GM23338 (cell line): ENCODE measurements around the gene MMD. TPM values are rescaled to one million over a fixed set of nuclear protein-coding genes. Genes with fewer than 3 reads are reported as not detected.

Experiments
- ATAC-seq: fragments of 200-7000 bp; cut with Tn5 transposase; 3 replicates; pipeline ENCODE4 v1.9.1; 2020
- DNase-seq: peaks from one replicate; pipeline ENCODE4 v3.0.0-alpha.2; 2015; ENCODE audit warnings: low spot score
- H2AFZ ChIP-seq: fragments of 200-600 bp; sonication (generic); 2 replicates; pipeline ENCODE4 v1.8.0; 2016; ENCODE audit warnings: antibody characterized with exemption, mild to moderate bottlenecking, moderate library complexity
- H3F3A ChIP-seq: fragments of 200-600 bp; sonication (generic); replicated peaks from 2 replicates; pipeline ENCODE4 v1.8.0; 2017; ENCODE audit warnings: antibody characterized with exemption, mixed run types, low read depth
- H3K27ac ChIP-seq: fragments of 200-600 bp; sonication (generic); 2 replicates; pipeline ENCODE4 v1.6.1; 2016; ENCODE audit warnings: low read depth
- H3K27me3 ChIP-seq: fragments of 200-600 bp; sonication (generic); 2 replicates; pipeline ENCODE4 v1.8.0; 2016; ENCODE audit warnings: mild to moderate bottlenecking, mixed run types, moderate library complexity; ENCODE audit not compliant: insufficient read depth
- H3K36me3 ChIP-seq: fragments of 200-600 bp; sonication (generic); 2 replicates; pipeline ENCODE4 v1.8.0; 2016; ENCODE audit warnings: mild to moderate bottlenecking; ENCODE audit not compliant: insufficient read depth
- H3K4me1 ChIP-seq: fragments of 200-600 bp; sonication (generic); 2 replicates; pipeline ENCODE4 v1.8.0; 2016; ENCODE audit warnings: mild to moderate bottlenecking, moderate library complexity; ENCODE audit not compliant: insufficient read depth
- H3K4me2 ChIP-seq: fragments of 200-600 bp; sonication (generic); 2 replicates; pipeline ENCODE4 v1.7.1; 2017; ENCODE audit warnings: mixed run types
- H3K4me3 ChIP-seq: fragments of 200-600 bp; sonication (generic); 2 replicates; pipeline ENCODE4 v1.6.1; 2016; ENCODE audit warnings: mixed run types
- H3K79me2 ChIP-seq: fragments of 200-600 bp; sonication (generic); replicated peaks from 2 replicates; pipeline ENCODE4 v1.8.0; 2017; ENCODE audit warnings: mild to moderate bottlenecking; ENCODE audit not compliant: insufficient read depth
- H3K9me2 ChIP-seq: fragments of 200-600 bp; sonication (generic); 2 replicates; pipeline ENCODE4 v1.8.0; 2017; ENCODE audit not compliant: insufficient read depth
- H4K20me1 ChIP-seq: fragments of 200-600 bp; sonication (generic); replicated peaks from 2 replicates; pipeline ENCODE4 v1.8.0; 2017; ENCODE audit warnings: mild to moderate bottlenecking; ENCODE audit not compliant: insufficient read depth
- H3K27ac Mint-ChIP-seq: 2 replicates; pipeline ENCODE4 v1.8.0; 2020; ENCODE audit warnings: inconsistent platforms, mild to moderate bottlenecking, moderate library complexity, mixed read lengths
- H3K27me3 Mint-ChIP-seq: 3 replicates; pipeline ENCODE4 v1.8.0; 2022; ENCODE audit warnings: low read depth, mild to moderate bottlenecking, moderate library complexity, mixed read lengths, inconsistent platforms; ENCODE audit not compliant: insufficient read depth, poor library complexity
- H3K36me3 Mint-ChIP-seq: 3 replicates; pipeline ENCODE4 v1.8.0; 2021; ENCODE audit warnings: low read depth, mild to moderate bottlenecking, inconsistent platforms, moderate library complexity, mixed read lengths
- H3K4me1 Mint-ChIP-seq: 3 replicates; pipeline ENCODE4 v1.8.0; 2020; ENCODE audit warnings: mild to moderate bottlenecking, inconsistent platforms, mixed read lengths
- H3K4me3 Mint-ChIP-seq: 3 replicates; pipeline ENCODE4 v1.8.0; 2021; ENCODE audit warnings: moderate library complexity, mild to moderate bottlenecking, inconsistent platforms, mixed read lengths
- H3K9me3 Mint-ChIP-seq: 3 replicates; pipeline ENCODE4 v1.8.0; 2020; ENCODE audit warnings: moderate library complexity, mild to moderate bottlenecking, inconsistent platforms, mixed read lengths
- CREB1 ChIP-seq: fragments of 250-450 bp; sonication (Bioruptor Pico); IDR thresholded peaks from 2 replicates; pipeline ENCODE4 v1.5.0; 2020; ENCODE audit warnings: low read depth, mild to moderate bottlenecking, moderate library complexity
- EZH2phosphoT487 ChIP-seq: fragments of 200-600 bp; sonication (generic); IDR thresholded peaks from one replicate; pipeline ENCODE4 v1.8.1; 2018; ENCODE audit warnings: antibody characterized with exemption; ENCODE audit not compliant: unreplicated experiment
- JUNB ChIP-seq: IDR thresholded peaks from one replicate; pipeline ENCODE4 v1.6.1; 2016; ENCODE audit warnings: antibody characterized with exemption; ENCODE audit not compliant: unreplicated experiment
- NANOG ChIP-seq: IDR thresholded peaks from 2 replicates; pipeline ENCODE4 v1.6.1; 2016; ENCODE audit warnings: antibody characterized with exemption, borderline replicate concordance
- POLR2AphosphoS5 ChIP-seq: IDR thresholded peaks from 2 replicates; pipeline ENCODE4 v1.6.1; 2016; ENCODE audit warnings: antibody characterized with exemption, low read depth
- STAT1 ChIP-seq: IDR thresholded peaks from one replicate; pipeline ENCODE4 v1.6.1; 2016; ENCODE audit warnings: antibody characterized with exemption; ENCODE audit not compliant: unreplicated experiment
- ZNF114 ChIP-seq: fragments of 250-450 bp; sonication (Bioruptor Pico); IDR thresholded peaks from 2 replicates; pipeline ENCODE4 v1.5.0; 2020; ENCODE audit warnings: mild to moderate bottlenecking, moderate library complexity
- polyA plus RNA-seq: library from polyadenylated mRNA; unstranded; fragments of >200 nt; fragmentation: Nextera tagmentation; extraction: Ambion mirVana; gene quantifications from 2 replicates; pipeline ENCODE4 v1.2.1, GENCODE V29; 2016
- total RNA-seq: library from RNA; depleted of rRNA; stranded (reverse); fragments of >200 nt; shearing (Covaris generic); gene quantifications from 2 replicates; pipeline ENCODE4 v1.2.3, GENCODE V29; 2014
- TF ChIP-seq, protein P1 (sequence below): IDR thresholded peaks from 2 replicates; pipeline ENCODE4 v1.6.1; 2016; ENCODE audit warnings: antibody characterized with exemption
- TF ChIP-seq, protein P2 (sequence below): fragments of 250-450 bp; sonication (Bioruptor Pico); IDR thresholded peaks from 2 replicates; pipeline ENCODE4 v1.5.0; 2020; ENCODE audit warnings: mild to moderate bottlenecking, moderate library complexity
- TF ChIP-seq, protein P3 (sequence below): IDR thresholded peaks from one replicate; pipeline ENCODE4 v1.6.1; 2018; ENCODE audit warnings: antibody characterized with exemption; ENCODE audit not compliant: unreplicated experiment

The MMD gene
- total and polyA plus RNA-seq, 2 experiments from 2014 or later = 46.4 to 47.0 TPM

DNA sequence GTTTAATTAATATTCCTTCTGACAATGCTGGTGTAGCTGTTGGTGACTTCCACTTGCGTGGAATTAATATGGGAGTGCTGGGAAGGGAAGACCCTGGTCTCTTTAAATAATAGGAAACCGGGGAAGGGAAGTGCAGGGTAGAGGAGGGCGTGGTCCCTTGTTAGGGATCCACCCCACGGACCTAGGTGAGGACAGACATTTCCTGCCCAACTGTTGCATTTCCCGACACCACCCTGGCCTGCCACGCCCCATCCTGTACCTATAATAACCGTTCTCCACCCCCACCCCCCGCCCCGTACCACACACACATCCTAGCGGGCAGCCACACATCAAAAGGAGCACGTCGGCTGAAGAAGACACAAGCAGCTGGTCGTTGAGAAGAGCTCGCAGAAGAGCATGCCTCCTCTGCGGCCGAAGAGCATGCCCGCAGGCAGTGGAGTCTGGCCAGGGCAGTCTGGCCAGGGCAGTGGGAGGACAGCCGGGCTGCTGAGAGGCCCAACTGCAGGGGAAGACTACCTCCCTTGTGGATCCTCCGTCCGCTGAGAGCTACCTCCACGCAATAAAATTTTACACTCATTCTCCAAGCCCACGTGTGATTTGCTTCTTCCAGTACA lies 36.8 kb upstream of the MMD start:
- Mint-ChIP-seq H3K36me3 (no peaks in the 10 kb centered on the region), H3K27me3 (no peaks in the 10 kb centered on the region), H3K27ac (no peak overlapping the region), H3K4me1 (peaks cover 34% of the 10 kb centered on the region), H3K9me3 (no peaks in the 10 kb centered on the region), H3K4me3 (no peak overlapping the region)
- H4K20me1 ChIP-seq = no peaks in the 10 kb centered on the region
- H3K4me2 ChIP-seq = no peak overlapping the region
- no peak overlapping the region for H3K27ac ChIP-seq
- no peaks in the 10 kb centered on the region for H3F3A ChIP-seq
- DNase-seq (no peak), ATAC-seq (no peak)
- H3K4me1 ChIP-seq = peaks cover 20% of the 10 kb centered on the region; the same call in 1 of the 2 replicates
- no peaks in the 10 kb centered on the region for H3K9me2 ChIP-seq
- no peaks in the 10 kb centered on the region for H3K27me3 ChIP-seq
- H3K79me2 ChIP-seq = no peaks in the 10 kb centered on the region
- TF ChIP-seq STAT1 = no peak
- TF ChIP-seq CREB1 (CRISPR knock-in tag) = no peak
- H2AFZ ChIP-seq = peak overlapping the region; percentile 69
- no peak overlapping the region for H3K4me3 ChIP-seq
- no peaks in the 10 kb centered on the region for H3K36me3 ChIP-seq

DNA sequence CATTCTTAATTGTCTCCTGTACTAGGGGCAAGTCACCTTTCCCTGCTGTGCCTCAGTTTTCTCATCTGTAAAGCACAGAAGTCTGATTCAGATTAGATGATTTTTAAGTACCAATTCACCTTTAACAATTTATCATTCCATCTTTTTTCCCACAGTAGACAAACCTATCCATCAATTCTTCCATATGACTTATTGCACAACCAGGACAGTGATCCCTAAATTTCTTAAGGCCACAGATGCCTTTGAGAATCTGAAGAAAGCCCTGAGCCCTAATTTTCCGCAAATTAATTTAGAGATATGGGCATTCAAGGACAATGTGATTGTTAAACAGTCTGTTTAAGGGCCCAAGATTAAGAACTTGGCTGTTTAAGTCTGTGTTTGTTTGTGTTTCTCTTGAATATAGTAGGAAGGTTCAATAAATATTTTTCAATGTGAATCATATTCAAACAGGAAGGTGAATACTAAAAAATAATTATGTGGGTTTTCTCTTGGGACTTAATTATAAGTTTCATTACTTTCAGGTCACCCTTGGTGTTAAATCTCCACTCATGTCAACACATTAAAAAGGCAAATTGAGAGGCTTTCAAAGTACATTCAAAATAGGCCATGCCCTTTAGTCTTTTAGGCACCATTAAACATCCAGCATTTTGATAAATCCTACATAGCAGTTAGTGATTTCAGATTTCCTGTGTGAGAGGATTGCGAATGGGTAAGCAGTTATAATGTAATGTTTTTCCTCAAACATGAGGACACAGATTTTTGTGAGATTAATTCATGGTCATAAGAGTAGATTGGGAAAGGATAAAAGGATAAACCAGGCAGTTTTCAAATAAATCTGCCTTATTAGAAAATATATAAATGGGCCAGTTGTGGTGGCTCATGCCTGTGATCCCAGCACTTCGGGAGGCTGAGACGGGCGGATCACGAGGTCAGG lies 34.9 kb upstream of the MMD start:
- Histone ChIP-seq H3K27ac (no peak overlapping the region), H3K36me3 (no peaks in the 10 kb centered on the region), H3K4me3 (no peak overlapping the region), H2AFZ (no peak overlapping the region), H3K4me2 (no peak overlapping the region), H3K4me1 (peaks cover 22% of the 10 kb centered on the region; the same call in 1 of the 2 replicates), H3K9me2 (no peaks in the 10 kb centered on the region), H3F3A (no peaks in the 10 kb centered on the region), H4K20me1 (no peaks in the 10 kb centered on the region), H3K79me2 (no peaks in the 10 kb centered on the region), H3K27me3 (no peaks in the 10 kb centered on the region)
- H3K4me3 Mint-ChIP-seq = no peak overlapping the region
- H3K27me3 Mint-ChIP-seq = peaks cover 2% of the 10 kb centered on the region
- no peaks in the 10 kb centered on the region for H3K36me3 Mint-ChIP-seq
- no peaks in the 10 kb centered on the region for H3K9me3 Mint-ChIP-seq
- ATAC-seq (no peak), DNase-seq (no peak)
- no peak overlapping the region for H3K27ac Mint-ChIP-seq
- H3K4me1 Mint-ChIP-seq = peaks cover 39% of the 10 kb centered on the region
- TF ChIP-seq, protein P1, sequence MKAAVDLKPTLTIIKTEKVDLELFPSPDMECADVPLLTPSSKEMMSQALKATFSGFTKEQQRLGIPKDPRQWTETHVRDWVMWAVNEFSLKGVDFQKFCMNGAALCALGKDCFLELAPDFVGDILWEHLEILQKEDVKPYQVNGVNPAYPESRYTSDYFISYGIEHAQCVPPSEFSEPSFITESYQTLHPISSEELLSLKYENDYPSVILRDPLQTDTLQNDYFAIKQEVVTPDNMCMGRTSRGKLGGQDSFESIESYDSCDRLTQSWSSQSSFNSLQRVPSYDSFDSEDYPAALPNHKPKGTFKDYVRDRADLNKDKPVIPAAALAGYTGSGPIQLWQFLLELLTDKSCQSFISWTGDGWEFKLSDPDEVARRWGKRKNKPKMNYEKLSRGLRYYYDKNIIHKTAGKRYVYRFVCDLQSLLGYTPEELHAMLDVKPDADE = no peak
- TF ChIP-seq, protein P2, sequence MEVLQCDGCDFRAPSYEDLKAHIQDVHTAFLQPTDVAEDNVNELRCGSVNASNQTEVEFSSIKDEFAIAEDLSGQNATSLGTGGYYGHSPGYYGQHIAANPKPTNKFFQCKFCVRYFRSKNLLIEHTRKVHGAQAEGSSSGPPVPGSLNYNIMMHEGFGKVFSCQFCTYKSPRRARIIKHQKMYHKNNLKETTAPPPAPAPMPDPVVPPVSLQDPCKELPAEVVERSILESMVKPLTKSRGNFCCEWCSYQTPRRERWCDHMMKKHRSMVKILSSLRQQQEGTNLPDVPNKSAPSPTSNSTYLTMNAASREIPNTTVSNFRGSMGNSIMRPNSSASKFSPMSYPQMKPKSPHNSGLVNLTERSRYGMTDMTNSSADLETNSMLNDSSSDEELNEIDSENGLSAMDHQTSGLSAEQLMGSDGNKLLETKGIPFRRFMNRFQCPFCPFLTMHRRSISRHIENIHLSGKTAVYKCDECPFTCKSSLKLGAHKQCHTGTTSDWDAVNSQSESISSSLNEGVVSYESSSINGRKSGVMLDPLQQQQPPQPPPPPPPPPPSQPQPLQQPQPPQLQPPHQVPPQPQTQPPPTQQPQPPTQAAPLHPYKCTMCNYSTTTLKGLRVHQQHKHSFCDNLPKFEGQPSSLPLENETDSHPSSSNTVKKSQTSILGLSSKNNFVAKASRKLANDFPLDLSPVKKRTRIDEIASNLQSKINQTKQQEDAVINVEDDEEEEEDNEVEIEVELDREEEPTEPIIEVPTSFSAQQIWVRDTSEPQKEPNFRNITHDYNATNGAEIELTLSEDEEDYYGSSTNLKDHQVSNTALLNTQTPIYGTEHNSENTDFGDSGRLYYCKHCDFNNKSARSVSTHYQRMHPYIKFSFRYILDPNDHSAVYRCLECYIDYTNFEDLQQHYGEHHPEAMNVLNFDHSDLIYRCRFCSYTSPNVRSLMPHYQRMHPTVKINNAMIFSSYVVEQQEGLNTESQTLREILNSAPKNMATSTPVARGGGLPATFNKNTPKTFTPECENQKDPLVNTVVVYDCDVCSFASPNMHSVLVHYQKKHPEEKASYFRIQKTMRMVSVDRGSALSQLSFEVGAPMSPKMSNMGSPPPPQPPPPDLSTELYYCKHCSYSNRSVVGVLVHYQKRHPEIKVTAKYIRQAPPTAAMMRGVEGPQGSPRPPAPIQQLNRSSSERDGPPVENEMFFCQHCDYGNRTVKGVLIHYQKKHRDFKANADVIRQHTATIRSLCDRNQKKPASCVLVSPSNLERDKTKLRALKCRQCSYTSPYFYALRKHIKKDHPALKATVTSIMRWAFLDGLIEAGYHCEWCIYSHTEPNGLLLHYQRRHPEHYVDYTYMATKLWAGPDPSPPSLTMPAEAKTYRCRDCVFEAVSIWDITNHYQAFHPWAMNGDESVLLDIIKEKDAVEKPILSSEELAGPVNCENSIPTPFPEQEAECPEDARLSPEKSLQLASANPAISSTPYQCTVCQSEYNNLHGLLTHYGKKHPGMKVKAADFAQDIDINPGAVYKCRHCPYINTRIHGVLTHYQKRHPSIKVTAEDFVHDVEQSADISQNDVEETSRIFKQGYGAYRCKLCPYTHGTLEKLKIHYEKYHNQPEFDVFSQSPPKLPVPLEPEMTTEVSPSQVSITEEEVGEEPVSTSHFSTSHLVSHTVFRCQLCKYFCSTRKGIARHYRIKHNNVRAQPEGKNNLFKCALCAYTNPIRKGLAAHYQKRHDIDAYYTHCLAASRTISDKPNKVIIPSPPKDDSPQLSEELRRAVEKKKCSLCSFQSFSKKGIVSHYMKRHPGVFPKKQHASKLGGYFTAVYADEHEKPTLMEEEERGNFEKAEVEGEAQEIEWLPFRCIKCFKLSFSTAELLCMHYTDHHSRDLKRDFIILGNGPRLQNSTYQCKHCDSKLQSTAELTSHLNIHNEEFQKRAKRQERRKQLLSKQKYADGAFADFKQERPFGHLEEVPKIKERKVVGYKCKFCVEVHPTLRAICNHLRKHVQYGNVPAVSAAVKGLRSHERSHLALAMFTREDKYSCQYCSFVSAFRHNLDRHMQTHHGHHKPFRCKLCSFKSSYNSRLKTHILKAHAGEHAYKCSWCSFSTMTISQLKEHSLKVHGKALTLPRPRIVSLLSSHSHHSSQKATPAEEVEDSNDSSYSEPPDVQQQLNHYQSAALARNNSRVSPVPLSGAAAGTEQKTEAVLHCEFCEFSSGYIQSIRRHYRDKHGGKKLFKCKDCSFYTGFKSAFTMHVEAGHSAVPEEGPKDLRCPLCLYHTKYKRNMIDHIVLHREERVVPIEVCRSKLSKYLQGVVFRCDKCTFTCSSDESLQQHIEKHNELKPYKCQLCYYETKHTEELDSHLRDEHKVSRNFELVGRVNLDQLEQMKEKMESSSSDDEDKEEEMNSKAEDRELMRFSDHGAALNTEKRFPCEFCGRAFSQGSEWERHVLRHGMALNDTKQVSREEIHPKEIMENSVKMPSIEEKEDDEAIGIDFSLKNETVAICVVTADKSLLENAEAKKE (CRISPR knock-in tag) = no peak
- no peak for TF ChIP-seq EZH2phosphoT487
- no peak for TF ChIP-seq JUNB
- TF ChIP-seq, protein P3, sequence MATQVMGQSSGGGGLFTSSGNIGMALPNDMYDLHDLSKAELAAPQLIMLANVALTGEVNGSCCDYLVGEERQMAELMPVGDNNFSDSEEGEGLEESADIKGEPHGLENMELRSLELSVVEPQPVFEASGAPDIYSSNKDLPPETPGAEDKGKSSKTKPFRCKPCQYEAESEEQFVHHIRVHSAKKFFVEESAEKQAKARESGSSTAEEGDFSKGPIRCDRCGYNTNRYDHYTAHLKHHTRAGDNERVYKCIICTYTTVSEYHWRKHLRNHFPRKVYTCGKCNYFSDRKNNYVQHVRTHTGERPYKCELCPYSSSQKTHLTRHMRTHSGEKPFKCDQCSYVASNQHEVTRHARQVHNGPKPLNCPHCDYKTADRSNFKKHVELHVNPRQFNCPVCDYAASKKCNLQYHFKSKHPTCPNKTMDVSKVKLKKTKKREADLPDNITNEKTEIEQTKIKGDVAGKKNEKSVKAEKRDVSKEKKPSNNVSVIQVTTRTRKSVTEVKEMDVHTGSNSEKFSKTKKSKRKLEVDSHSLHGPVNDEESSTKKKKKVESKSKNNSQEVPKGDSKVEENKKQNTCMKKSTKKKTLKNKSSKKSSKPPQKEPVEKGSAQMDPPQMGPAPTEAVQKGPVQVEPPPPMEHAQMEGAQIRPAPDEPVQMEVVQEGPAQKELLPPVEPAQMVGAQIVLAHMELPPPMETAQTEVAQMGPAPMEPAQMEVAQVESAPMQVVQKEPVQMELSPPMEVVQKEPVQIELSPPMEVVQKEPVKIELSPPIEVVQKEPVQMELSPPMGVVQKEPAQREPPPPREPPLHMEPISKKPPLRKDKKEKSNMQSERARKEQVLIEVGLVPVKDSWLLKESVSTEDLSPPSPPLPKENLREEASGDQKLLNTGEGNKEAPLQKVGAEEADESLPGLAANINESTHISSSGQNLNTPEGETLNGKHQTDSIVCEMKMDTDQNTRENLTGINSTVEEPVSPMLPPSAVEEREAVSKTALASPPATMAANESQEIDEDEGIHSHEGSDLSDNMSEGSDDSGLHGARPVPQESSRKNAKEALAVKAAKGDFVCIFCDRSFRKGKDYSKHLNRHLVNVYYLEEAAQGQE = no peak
- no peak for TF ChIP-seq ZNF114 (CRISPR knock-in tag)
- no peak for TF ChIP-seq POLR2AphosphoS5
- no peak for TF ChIP-seq NANOG
